Spleen (tissue), 7 donors: ENCODE data around the gene UGT1A5.

Experiments used
- POLR2A ChIP-seq, 3 donors: fragments of 450-650 bp; IDR thresholded peaks; one replicate each; pipeline ENCODE4 v1.5.1; 2017; ENCODE audit warnings: antibody characterized with exemption in 3 of 3, mild to moderate bottlenecking in 1 of 3
- POLR2AphosphoS5 ChIP-seq, 3 donors: sonication (generic); formaldehyde crosslinking; IDR thresholded peaks; one replicate each; pipeline ENCODE4 v1.5.1; 2017; ENCODE audit warnings: antibody characterized with exemption in 3 of 3
- TF ChIP-seq, protein P1 (sequence below), 11 experiments: fragments of 200-600 bp in 7 of 11; fragments of 450-650 bp in 4 of 11; sonication (generic) in 4 of 11; IDR thresholded peaks in 8 of 11; conservative IDR thresholded peaks in 3 of 11; 1 replicate in 7 of 11; 2 replicates in 4 of 11; pipeline versions ENCODE4 v1.4.0 to v1.8.0; 2016 to 2021; ENCODE audit warnings: antibody characterized with exemption in 11 of 11, inconsistent platforms in 4 of 11, mild to moderate bottlenecking in 1 of 11
- donor health status: DM: no; HTN: no; CAD: no; lungs with moderate emphysema.
- donor health status: DM: no; HTN: no; CAD: no.
- donor health status: DM: no; HTN: no; CAD: no.

DNA sequence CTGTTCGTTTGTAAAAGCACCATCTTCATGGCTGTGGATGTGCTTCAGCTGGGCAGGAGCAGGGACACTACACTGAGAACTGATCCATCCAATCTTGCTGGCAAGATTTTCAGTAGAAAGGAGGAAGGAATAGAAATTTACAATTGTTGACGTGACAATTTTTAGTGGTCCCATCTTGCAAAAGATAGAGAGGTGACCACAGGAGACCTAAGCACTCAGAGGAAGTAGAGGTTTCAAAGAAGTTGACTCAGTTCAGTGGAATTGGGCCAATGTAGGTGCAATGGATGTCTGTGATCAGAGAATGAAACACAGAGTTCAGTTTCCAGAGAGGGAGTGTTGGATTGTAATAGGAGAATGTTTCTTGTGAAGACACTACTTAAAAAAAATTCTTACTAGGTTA is 1.4 kb downstream of the UGT1A5 start:
- TF ChIP-seq, protein P1, sequence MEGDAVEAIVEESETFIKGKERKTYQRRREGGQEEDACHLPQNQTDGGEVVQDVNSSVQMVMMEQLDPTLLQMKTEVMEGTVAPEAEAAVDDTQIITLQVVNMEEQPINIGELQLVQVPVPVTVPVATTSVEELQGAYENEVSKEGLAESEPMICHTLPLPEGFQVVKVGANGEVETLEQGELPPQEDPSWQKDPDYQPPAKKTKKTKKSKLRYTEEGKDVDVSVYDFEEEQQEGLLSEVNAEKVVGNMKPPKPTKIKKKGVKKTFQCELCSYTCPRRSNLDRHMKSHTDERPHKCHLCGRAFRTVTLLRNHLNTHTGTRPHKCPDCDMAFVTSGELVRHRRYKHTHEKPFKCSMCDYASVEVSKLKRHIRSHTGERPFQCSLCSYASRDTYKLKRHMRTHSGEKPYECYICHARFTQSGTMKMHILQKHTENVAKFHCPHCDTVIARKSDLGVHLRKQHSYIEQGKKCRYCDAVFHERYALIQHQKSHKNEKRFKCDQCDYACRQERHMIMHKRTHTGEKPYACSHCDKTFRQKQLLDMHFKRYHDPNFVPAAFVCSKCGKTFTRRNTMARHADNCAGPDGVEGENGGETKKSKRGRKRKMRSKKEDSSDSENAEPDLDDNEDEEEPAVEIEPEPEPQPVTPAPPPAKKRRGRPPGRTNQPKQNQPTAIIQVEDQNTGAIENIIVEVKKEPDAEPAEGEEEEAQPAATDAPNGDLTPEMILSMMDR (IDR thresholded peaks at IDR 0.05 in 8 of 11, conservative IDR thresholded peaks at IDR 0.05 in 3 of 11) = no peak
- TF ChIP-seq POLR2A (IDR thresholded peaks at IDR 0.05) = no peak
- TF ChIP-seq POLR2AphosphoS5 (IDR thresholded peaks at IDR 0.05) = no peak
